PC-3 (cell line): ENCODE results near the gene UBA1. TPM values are rescaled to one million over a fixed set of nuclear protein-coding genes. Genes with fewer than 3 reads are reported as not detected.

Source experiments
- ATAC-seq: fragments of 200-7000 bp; cut with Tn5 transposase; 2 replicates; pipeline ENCODE4 v1.9.1; 2020; ENCODE audit warnings: mild to moderate bottlenecking, moderate library complexity
- BruUV-seq: library from RNA; stranded (reverse); fragments of 400-500 nt; replicated peaks from 2 replicates; lab custom pipeline; 2021; lab: Mats Ljungman, UMichigan
- CTCF ChIA-PET: fragments of 300-600 bp; sonication (Branson Sonifier 250); formaldehyde crosslinking; loops from one replicate; lab custom pipeline; 2022; ENCODE audit warnings: antibody characterized with exemption; lab: Charles Lee
- POLR2A ChIA-PET: fragments of 300-600 bp; sonication (Branson Sonifier 250); formaldehyde crosslinking; loops from one replicate; lab custom pipeline; 2022; ENCODE audit warnings: antibody characterized with exemption; ENCODE audit not compliant: unreplicated experiment; lab: Charles Lee
- DNase-seq: peaks from one replicate; pipeline ENCODE4 v3.0.0-alpha.2; 2015
- H2AFZ ChIP-seq: fragments of 300-600 bp; sonication (generic); 2 replicates; pipeline ENCODE4 v1.6.0; 2016; ENCODE audit warnings: antibody characterized with exemption, low read length
- H3F3A ChIP-seq: fragments of 300-600 bp; sonication (generic); one replicate; pipeline ENCODE4 v1.6.0; 2017; ENCODE audit warnings: antibody characterized with exemption, low read length, control low read depth, mild to moderate bottlenecking; ENCODE audit not compliant: unreplicated experiment
- H3K27ac ChIP-seq: fragments of 300-600 bp; sonication (generic); 2 replicates; pipeline ENCODE4 v1.5.1; 2016; ENCODE audit warnings: mild to moderate bottlenecking, low read length
- H3K27me3 ChIP-seq: fragments of 300-600 bp; sonication (generic); 2 replicates; pipeline ENCODE4 v1.6.1; 2016; ENCODE audit warnings: low read length, mixed read lengths
- H3K36me3 ChIP-seq: fragments of 300-600 bp; sonication (generic); 2 replicates; pipeline ENCODE4 v1.6.1; 2016; ENCODE audit warnings: low read depth, mixed run types, low read length, mixed read lengths
- H3K4me1 ChIP-seq: fragments of 300-600 bp; sonication (generic); 2 replicates; pipeline ENCODE4 v1.5.1; 2016; ENCODE audit warnings: low read length; ENCODE audit not compliant: insufficient read depth
- H3K4me2 ChIP-seq: fragments of 300-600 bp; sonication (generic); 2 replicates; pipeline ENCODE4 v1.6.0; 2016; ENCODE audit warnings: low read length
- H3K4me3 ChIP-seq: fragments of 300-600 bp; sonication (generic); 2 replicates; pipeline ENCODE4 v1.5.1; 2016; ENCODE audit warnings: mild to moderate bottlenecking, low read length, mixed read lengths
- H3K79me2 ChIP-seq: fragments of 300-600 bp; sonication (generic); 2 replicates; pipeline ENCODE4 v1.6.1; 2017; ENCODE audit warnings: low read length, mixed read lengths
- H3K9ac ChIP-seq: fragments of 300-600 bp; sonication (generic); 2 replicates; pipeline ENCODE4 v1.6.0; 2016; ENCODE audit warnings: mild to moderate bottlenecking, low read length
- H3K9me2 ChIP-seq: fragments of 300-600 bp; sonication (generic); replicated peaks from 2 replicates; pipeline ENCODE4 v1.6.1; 2016; ENCODE audit warnings: mixed run types, low read length, mixed read lengths
- H3K9me3 ChIP-seq: fragments of 300-600 bp; sonication (generic); 2 replicates; pipeline ENCODE4 v1.6.1; 2016; ENCODE audit warnings: low read length, mixed read lengths
- H4K20me1 ChIP-seq: fragments of 300-600 bp; sonication (generic); 2 replicates; pipeline ENCODE4 v1.6.1; 2016; ENCODE audit warnings: low read length, mixed read lengths
- EZH2 ChIP-seq: fragments of 300-600 bp; sonication (generic); IDR thresholded peaks from one replicate; pipeline ENCODE4 v1.6.1; 2017; ENCODE audit warnings: antibody characterized with exemption, mild to moderate bottlenecking, low read length; ENCODE audit not compliant: unreplicated experiment
- EZH2phosphoT487 ChIP-seq: fragments of 300-600 bp; sonication (generic); IDR thresholded peaks from 2 replicates; pipeline ENCODE4 v1.6.1; 2018; ENCODE audit warnings: mild to moderate bottlenecking, antibody characterized with exemption, low read length, borderline replicate concordance
- intact Hi-C: fragments of 100-400 bp; cut with micrococcal nuclease; formaldehyde crosslinking; loops from 2 replicates; pipeline ENCODE4 v1.9.0; 2023
- total RNA-seq: library from RNA; depleted of rRNA; stranded (reverse); fragments of >200 nt; gene quantifications from 2 replicates; pipeline ENCODE4 v1.2.3, GENCODE V29; 2014
- TF ChIP-seq, protein P1 (sequence below): fragments of 300-600 bp; sonication (generic); conservative IDR thresholded peaks from 2 replicates; pipeline ENCODE4 v1.5.1; 2017; ENCODE audit warnings: antibody characterized with exemption, low read depth, mild to moderate bottlenecking, low read length

The UBA1 gene
- total RNA-seq, 1 experiment from 2014 or later: 282 TPM

DNA sequence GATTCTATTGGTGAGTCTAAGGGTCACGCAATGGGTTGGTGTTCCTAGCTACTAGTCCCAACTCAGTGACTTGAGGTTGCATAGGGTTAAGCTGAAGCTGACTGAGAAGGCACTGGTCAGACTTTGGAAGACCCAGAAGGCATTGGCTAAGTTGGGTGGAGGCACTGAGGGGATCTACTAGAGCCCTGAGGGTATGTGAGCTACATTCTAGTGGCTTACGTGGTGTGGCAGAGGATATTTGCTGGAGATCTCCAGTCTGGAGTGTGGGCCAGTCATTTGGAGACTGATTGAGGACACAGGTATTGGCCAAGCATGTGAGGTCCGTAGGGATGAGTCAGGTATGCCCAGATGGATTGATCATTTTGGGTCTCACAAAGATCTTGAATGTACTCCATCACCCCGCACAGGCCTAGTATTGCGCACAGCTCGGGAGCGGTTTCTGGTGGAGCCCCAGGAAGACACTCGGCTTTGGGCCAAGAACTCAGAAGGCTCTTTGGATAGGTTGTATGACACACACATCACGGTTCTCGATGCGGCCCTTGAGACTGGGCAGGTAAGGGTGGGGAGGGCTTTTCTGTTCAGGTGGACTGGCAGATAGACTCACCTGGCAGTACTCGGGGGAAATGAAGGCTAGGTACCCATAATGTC, 46.4 kb downstream of the UBA1 start:
- H4K20me1 ChIP-seq: no peaks in the 10 kb centered on the region
- no peaks in the 10 kb centered on the region for H3K9me2 ChIP-seq
- no peak for DNase-seq
- no peak overlapping the region for H3K4me2 ChIP-seq
- POLR2A ChIA-PET: no interaction called here
- intact Hi-C loops: loop anchor here (5.0 kb wide), 1 partner anchor 72 kb away; no protein-coding TSS in a partner anchor
- no peak overlapping the region for H3K9ac ChIP-seq
- no peak overlapping the region for H3K27ac ChIP-seq
- peaks cover 24% of the 10 kb centered on the region for H3K79me2 ChIP-seq
- H2AFZ ChIP-seq: no peak overlapping the region
- CTCF ChIA-PET: no interaction called here
- no peak for ATAC-seq
- no peaks in the 10 kb centered on the region for H3K9me3 ChIP-seq
- no peak overlapping the region for H3K4me3 ChIP-seq
- no peaks in the 10 kb centered on the region for H3K27me3 ChIP-seq
- no peaks in the 10 kb centered on the region for H3K4me1 ChIP-seq
- no TSS peak for BruUV-seq
- TF ChIP-seq EZH2 (no peak), EZH2phosphoT487 (no peak)
- TF ChIP-seq, protein P1, sequence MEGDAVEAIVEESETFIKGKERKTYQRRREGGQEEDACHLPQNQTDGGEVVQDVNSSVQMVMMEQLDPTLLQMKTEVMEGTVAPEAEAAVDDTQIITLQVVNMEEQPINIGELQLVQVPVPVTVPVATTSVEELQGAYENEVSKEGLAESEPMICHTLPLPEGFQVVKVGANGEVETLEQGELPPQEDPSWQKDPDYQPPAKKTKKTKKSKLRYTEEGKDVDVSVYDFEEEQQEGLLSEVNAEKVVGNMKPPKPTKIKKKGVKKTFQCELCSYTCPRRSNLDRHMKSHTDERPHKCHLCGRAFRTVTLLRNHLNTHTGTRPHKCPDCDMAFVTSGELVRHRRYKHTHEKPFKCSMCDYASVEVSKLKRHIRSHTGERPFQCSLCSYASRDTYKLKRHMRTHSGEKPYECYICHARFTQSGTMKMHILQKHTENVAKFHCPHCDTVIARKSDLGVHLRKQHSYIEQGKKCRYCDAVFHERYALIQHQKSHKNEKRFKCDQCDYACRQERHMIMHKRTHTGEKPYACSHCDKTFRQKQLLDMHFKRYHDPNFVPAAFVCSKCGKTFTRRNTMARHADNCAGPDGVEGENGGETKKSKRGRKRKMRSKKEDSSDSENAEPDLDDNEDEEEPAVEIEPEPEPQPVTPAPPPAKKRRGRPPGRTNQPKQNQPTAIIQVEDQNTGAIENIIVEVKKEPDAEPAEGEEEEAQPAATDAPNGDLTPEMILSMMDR: no peak
- H3K36me3 ChIP-seq: peaks cover 4% of the 10 kb centered on the region; the same call in 1 of the 2 replicates
- H3F3A ChIP-seq: no peaks in the 10 kb centered on the region

DNA sequence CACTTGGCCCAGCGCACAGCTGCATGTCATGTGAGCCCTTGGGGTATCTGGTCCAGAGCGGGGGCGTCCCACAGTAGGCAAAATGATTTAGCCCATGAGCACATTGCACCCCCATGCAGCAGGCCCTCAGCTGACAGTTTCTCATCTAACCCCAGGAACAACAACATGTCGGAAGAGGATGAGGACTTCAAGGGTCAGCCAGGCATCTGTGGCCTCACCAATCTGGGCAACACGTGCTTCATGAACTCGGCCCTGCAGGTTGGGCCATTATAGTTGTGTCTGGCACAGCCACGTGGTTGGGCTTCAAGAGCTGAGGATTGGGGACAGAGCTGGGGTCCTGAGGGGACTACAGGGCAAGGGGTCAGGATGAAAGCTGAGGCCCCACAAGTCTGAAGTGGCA, 47.0 kb downstream of the UBA1 start:
- no peaks in the 10 kb centered on the region for H3K4me1 ChIP-seq
- peaks cover 18% of the 10 kb centered on the region for H3K79me2 ChIP-seq
- intact Hi-C loops: no loop called here
- no peaks in the 10 kb centered on the region for H3K9me3 ChIP-seq
- TF ChIP-seq EZH2phosphoT487 (no peak), EZH2 (no peak)
- TF ChIP-seq, protein P1: no peak
- H3K27ac ChIP-seq: no peak overlapping the region
- no peak overlapping the region for H2AFZ ChIP-seq
- no peak overlapping the region for H3K9ac ChIP-seq
- no peaks in the 10 kb centered on the region for H3K9me2 ChIP-seq
- no TSS peak for BruUV-seq
- H3K4me3 ChIP-seq: no peak overlapping the region
- peaks cover 4% of the 10 kb centered on the region; the same call in 1 of the 2 replicates for H3K36me3 ChIP-seq
- ATAC-seq (no peak), DNase-seq (no peak)
- no peaks in the 10 kb centered on the region for H3K27me3 ChIP-seq
- H4K20me1 ChIP-seq: no peaks in the 10 kb centered on the region
- H3F3A ChIP-seq: no peaks in the 10 kb centered on the region
- ChIA-PET CTCF (no interaction called here), POLR2A (no interaction called here)
- H3K4me2 ChIP-seq: no peak overlapping the region
